ENCODE data around the gene CD226. TPM values are rescaled to one million over a fixed set of nuclear protein-coding genes. Genes with fewer than 3 reads are reported as not detected.
A peak's percentile ranks its signal among the peaks of the same experiment; 100 is the strongest.
"Not testable (repeated sequence)": the region's sequence is repeated elsewhere in the genome, so short reads cannot be mapped to it uniquely, and the experiment has no call there.

The CD226 gene
- polyA plus RNA-seq, 3 donors = 2.6 to 3.2 (median 2.9) TPM

DNA sequence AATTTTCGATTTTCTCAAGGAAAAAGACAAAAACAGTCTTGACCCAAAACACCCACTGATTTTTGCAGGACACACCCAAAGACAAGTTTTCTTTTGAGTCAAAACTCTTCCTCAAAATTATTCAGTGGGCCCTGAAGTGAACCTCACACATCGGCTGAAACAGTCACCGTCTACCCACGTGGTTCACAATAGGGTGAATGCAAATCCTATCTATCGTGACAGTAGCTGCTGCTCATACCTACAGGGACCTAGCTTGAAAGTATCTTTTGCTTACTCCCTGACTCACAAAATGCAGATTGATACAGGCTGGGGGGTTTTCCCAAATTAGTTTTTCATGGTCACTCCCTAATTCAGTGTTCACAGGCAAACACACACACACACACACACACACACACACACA, 10.7 kb upstream of the CD226 start:
- no peak for DNase-seq (ENCODE audit: extremely low read depth in 1 of 11, low read depth in 9 of 11, low spot score in 4 of 11)

DNA sequence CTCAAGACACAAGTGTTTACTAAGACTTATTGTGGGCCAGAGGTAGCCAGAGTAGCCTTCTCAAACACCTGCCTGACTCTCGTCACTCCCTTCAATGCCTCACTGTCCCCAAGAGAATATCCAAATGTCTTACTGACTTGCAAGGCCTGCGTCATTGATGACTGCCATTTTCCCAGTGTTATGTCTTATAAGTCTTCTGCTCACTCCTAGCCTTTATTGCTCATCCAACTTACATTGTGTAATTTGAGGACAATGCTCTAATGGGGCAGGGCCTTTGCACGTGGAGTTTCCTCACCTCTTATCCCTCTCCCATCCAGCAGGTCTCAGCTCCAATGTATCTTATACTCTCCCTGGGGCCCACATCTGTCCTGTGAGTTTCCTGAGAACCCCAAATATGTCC, 10.1 kb upstream of the CD226 start:
- no peak for DNase-seq (ENCODE audit: extremely low read depth in 1 of 11, low read depth in 9 of 11, low spot score in 4 of 11)

GRCh38 chr18:69956665-69957620, 9.3 kb upstream of the CD226 start:
- DNase-seq (ENCODE audit: extremely low read depth in 1 of 11, low read depth in 9 of 11, low spot score in 4 of 11) = peak in 2 of 11 donors; percentile 17 to 18

- DNase-seq (ENCODE audit: extremely low read depth in 1 of 11, low read depth in 9 of 11, low spot score in 4 of 11) = peak in 4 of 11 donors; percentile 13 to 51 (median 29)
Observed at GRCh38 chr18:69956057-69956456, 8.4 kb upstream of the CD226 start.

DNA sequence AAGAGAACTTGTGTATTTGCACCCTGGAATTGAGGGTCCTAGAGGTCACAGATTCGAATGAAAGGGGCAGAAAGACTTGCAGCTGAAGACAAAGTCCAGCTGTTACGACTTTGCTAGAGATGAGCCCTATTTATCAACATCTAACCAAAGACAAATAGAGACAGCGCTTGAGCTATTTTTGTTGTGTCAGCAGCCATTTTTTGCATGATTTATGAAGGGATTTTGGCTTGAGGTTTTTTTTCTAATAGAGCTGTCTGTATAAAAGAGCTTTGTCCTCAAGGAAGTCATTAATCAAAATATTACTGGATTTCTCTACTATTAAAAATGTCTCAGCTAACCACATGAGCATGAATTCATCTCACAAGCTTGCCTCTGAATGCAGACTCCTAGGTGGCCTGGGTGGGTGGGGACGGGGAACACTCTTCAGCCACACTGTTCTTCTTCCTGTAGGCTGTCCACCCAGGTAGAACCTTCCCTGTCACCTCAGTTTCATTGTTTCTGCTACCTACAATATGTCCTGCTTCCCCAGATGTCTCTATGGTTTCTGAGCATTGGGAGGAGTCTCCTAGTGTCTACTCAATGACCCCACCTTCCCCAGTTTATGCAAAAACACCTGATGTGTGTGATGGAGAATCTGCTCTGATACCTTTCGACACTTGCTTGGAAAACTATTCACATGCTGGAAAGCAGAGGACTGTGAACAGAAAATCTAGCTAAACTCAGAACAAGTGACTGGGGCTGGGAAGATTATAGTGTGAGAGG, 7.2 kb upstream of the CD226 start:
- DNase-seq (ENCODE audit: extremely low read depth in 1 of 11, low read depth in 9 of 11, low spot score in 4 of 11) = peak in 8 of 11 donors; percentile 15 to 38 (median 27)

DNA sequence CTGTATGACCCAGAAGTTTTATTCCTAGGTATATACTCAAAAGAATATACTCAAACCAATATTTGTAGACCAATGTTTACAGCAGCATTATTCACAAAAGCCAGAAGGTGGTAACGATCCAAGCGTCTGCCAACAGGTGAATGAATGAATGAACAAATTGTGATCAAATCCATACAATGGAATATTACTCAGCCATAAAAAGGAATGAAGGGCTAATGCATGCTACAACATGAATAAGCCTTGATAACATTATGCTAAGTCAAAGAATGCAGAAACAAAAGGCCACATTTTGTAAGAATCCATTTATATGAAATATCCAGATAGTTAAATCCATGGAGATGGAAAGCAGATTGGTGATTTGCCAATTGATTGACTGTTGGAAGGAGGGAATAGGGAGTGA, 5.5 kb upstream of the CD226 start:
- no peak for DNase-seq (ENCODE audit: extremely low read depth in 1 of 11, low read depth in 9 of 11, low spot score in 4 of 11)

GRCh38 chr18:69951182-69951581, 3.5 kb upstream of the CD226 start:
- DNase-seq (ENCODE audit: extremely low read depth in 1 of 11, low read depth in 9 of 11, low spot score in 4 of 11) = no peak

DNA sequence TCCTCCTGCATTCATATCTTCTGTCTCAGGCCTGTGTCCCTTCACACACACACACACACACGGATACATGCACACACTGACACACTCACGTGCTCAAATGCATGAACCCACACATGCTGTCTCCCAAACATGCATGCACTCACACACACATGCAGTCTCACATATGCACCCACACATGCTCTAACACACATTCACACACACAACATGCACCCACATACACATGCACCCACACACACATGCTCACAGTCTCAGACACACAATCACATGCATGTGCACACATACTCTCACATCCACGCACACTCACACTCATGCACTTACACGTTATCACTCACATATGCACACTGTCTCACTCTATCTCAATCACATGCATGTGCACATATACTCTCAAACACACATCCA, 1.9 kb upstream of the CD226 start:
- DNase-seq (ENCODE audit: extremely low read depth in 1 of 11, low read depth in 9 of 11, low spot score in 4 of 11) = no peak

DNA sequence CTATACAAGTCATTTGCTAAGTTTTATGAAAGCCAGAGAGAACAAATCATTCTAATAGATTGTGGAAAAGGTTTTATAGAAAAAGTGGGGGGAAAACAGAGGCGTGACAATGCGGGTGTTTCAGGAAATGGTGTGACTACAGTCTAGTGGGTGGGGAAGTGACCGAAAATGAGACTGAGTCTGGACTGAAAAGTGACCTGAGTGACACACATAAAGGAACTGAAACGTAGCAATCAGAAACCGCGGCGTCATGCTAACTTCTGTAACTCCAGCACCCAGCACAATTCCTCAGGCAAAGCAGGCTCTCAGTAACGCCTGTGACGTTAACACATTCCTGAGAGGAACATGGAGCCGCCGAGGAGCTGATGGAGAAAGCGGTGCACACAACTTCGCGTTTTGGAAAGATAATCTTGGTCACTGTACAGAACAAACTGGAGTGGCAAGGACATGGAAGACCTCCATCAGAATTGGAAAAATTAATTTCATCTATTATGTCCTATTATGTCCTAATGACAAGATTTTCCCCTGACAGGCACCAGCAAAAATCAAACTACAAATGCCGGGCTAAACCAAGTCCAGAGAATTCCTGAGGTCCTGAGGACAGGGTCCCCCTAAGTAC, 1.4 kb upstream of the CD226 start:
- no peak for DNase-seq (ENCODE audit: extremely low read depth in 1 of 11, low read depth in 9 of 11, low spot score in 4 of 11)

DNA sequence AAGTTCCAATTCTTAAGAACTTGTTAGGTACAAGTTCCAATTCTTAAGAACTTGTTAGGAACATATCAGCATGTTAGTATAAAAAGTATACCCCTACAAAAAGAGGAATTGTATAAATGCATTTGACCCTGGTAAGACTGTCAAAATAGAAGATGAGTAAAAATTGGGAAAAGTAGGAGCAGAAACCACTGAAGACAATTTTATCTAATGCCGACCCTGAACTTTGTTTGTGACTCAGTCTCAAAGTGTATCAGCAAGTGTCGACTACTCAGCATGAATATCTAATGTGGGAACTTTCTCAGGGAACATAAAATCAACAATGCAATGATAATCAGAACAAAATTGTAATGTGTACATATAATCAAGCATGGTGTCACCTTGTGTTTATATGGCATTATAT, 583 bp upstream of the CD226 start:
- DNase-seq (ENCODE audit: extremely low read depth in 1 of 11, low read depth in 9 of 11, low spot score in 4 of 11) = no peak

GRCh38 chr18:69946608-69947155, 991 bp downstream of the CD226 start:
- DNase-seq (ENCODE audit: extremely low read depth in 1 of 11, low read depth in 9 of 11, low spot score in 4 of 11) = no peak

DNA sequence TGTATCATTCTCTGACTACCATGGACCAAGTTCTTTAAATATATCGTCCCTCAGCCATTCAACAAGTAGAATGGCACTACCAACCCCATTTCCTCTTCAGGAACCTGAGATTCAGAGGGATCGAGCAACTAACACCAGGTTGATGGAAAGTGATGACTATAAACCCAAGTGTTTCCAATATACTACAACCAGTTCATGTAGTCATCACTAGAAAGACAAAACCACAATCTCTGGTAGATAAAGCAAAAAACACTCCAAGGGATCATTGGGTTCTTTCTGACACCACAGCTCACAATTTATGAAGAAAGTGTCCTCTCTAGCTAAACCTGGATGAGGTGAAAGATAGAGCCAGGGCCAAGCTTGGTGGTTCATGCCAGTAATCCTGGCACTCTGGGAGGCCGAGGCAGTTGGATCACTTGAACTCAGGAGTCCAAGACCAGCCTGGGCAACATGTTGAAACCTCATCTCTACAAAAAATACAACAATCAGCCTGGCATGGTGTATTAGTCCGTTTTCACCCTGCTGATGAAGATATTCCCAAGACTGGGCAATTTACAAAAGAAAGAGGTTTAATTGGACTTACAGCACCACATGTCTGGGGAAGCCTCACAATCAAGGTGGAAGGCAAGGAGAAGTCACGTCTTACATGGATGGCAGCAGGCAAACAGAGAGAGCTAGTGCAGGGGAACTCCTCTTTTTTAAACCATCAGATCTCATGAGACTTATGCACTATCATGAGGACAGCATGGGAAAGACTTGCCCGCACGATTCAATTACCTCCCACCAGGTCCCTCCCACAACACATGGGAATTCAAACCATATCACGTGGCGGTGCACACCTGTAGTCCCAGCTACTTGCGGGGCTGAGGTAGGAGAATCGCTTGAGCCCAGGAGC, 2.2 kb downstream of the CD226 start:
- no peak for DNase-seq (ENCODE audit: extremely low read depth in 1 of 11, low read depth in 9 of 11, low spot score in 4 of 11)

- DNase-seq (ENCODE audit: extremely low read depth in 1 of 11, low read depth in 9 of 11, low spot score in 4 of 11) = no peak
Observed at GRCh38 chr18:69944436-69944835, 3.2 kb downstream of the CD226 start.

- DNase-seq (ENCODE audit: extremely low read depth in 1 of 11, low read depth in 9 of 11, low spot score in 4 of 11) = no peak
Observed at GRCh38 chr18:69943021-69943420, 4.7 kb downstream of the CD226 start.

- no peak for DNase-seq (ENCODE audit: extremely low read depth in 1 of 11, low read depth in 9 of 11, low spot score in 4 of 11)
Observed at GRCh38 chr18:69941183-69941582, 6.5 kb downstream of the CD226 start.

DNA sequence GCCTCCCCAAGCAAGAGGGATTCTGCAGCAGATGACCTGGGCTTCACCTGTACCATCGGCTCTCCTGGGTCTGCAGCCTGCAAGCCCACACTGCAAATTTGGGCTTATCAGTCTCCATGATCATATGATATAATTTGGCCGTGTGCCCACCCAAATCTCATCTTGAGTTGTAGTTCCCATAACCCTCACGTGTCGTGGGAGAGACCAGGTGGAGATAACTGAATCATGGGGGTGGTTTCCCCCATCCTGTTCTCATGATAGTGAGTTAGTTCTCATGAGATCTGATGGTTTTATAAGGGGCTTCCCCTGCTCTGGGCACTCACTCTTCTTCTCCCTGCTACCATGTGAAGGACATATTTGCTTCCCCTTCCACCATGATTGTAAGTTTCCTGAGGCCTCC, 7.9 kb downstream of the CD226 start:
- DNase-seq (ENCODE audit: extremely low read depth in 1 of 11, low read depth in 9 of 11, low spot score in 4 of 11) = not testable (repeated sequence)

DNA sequence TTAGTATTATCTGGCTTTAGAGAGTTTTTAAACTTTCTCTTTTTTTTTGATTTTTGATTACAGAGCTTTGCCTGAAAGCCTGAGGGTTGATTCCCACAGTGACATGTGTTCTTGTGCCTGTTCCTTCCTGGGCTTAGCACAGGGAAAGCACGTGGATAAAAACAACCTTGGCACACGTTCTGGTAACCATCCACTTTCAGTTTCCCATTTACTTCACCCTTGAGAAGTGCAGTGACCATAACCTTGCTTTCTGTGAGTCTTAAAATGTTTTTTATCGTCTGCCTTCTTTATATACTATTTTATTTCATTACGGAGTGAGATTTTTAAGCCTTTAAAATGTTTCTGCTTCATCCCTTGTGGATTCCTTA, 11.5 kb downstream of the CD226 start:
- no peak for DNase-seq (ENCODE audit: extremely low read depth in 1 of 11, low read depth in 9 of 11, low spot score in 4 of 11)

- DNase-seq (ENCODE audit: extremely low read depth in 1 of 11, low read depth in 9 of 11, low spot score in 4 of 11) = no peak
Observed at GRCh38 chr18:69935319-69936190, 12.1 kb downstream of the CD226 start.
